ENCODE data around the gene POU2F2.

- no peak for TF ChIP-seq POLR2A (IDR thresholded peaks at IDR 0.05)
- TF ChIP-seq, protein P1, sequence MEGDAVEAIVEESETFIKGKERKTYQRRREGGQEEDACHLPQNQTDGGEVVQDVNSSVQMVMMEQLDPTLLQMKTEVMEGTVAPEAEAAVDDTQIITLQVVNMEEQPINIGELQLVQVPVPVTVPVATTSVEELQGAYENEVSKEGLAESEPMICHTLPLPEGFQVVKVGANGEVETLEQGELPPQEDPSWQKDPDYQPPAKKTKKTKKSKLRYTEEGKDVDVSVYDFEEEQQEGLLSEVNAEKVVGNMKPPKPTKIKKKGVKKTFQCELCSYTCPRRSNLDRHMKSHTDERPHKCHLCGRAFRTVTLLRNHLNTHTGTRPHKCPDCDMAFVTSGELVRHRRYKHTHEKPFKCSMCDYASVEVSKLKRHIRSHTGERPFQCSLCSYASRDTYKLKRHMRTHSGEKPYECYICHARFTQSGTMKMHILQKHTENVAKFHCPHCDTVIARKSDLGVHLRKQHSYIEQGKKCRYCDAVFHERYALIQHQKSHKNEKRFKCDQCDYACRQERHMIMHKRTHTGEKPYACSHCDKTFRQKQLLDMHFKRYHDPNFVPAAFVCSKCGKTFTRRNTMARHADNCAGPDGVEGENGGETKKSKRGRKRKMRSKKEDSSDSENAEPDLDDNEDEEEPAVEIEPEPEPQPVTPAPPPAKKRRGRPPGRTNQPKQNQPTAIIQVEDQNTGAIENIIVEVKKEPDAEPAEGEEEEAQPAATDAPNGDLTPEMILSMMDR (IDR thresholded peaks at IDR 0.05), result no peak
These were observed 20.9 kb downstream of the POU2F2 start for GRCh38 chr19:42111384-42111783.
